Lower lobe of right lung (tissue), 2 donors: ENCODE data around the gene OR13C2. TPM values are rescaled to one million over a fixed set of nuclear protein-coding genes. Genes with fewer than 3 reads are reported as not detected.

ENCODE experiments used
- ATAC-seq, 2 donors: fragments of 200-7000 bp; cut with Tn5 transposase; one replicate each; pipeline ENCODE4 v1.9.1; 2020 to 2022; ENCODE audit warnings: mild to moderate bottlenecking in 2 of 2, moderate library complexity in 2 of 2
- DNase-seq: peaks from one replicate; pipeline ENCODE4 v3.0.0-alpha.2; 2020
- H3K27ac ChIP-seq: fragments of 200-600 bp; one replicate; pipeline ENCODE4 v1.8.0; 2022
- H3K27me3 ChIP-seq: fragments of 200-600 bp; one replicate; pipeline ENCODE4 v1.8.0; 2022; ENCODE audit warnings: low read depth
- H3K36me3 ChIP-seq: fragments of 200-600 bp; one replicate; pipeline ENCODE4 v1.8.0; 2022; ENCODE audit warnings: mild to moderate bottlenecking
- H3K4me1 ChIP-seq: fragments of 200-600 bp; one replicate; pipeline ENCODE4 v1.8.0; 2022
- H3K4me3 ChIP-seq: fragments of 200-600 bp; one replicate; pipeline ENCODE4 v1.8.0; 2022; ENCODE audit warnings: mild to moderate bottlenecking
- H3K9me3 ChIP-seq: fragments of 200-600 bp; one replicate; pipeline ENCODE4 v1.8.0; 2022
- CTCF ChIP-seq: fragments of 200-600 bp; IDR thresholded peaks from one replicate; pipeline ENCODE4 v1.8.0; 2022; ENCODE audit warnings: antibody characterized with exemption, mild to moderate bottlenecking
- intact Hi-C: fragments of 100-400 bp; cut with DNase I; formaldehyde crosslinking; loops from one replicate; pipeline ENCODE4 v1.11.0; 2022
- total RNA-seq: library from RNA; stranded (reverse); fragmentation: NEBNext Ultra II Directional; extraction: Animal tissue kit (Norgen Biotek cat#: 25700); gene quantifications from one replicate; pipeline ENCODE4 v1.2.1, GENCODE V29; 2021
- donor health status: DM: no; HTN: yes; CAD: no; lungs with severe emphysema.

OR13C2 gene
- total RNA-seq, 1 donor from 2014 or later, result not detected

GRCh38 chr9:104568868-104569267, 36.6 kb downstream of the OR13C2 start, which contains the start of gene OR13C8:
Gene OR13C8, plus strand, starts transcription at chr9:104569168. Its CDS starts 0 bp downstream, at chr9:104569168.
- no peak within 1 kb of the TSS for H3K4me3 ChIP-seq
- H3K4me1 ChIP-seq, result no peaks in the 10 kb centered on the region
- no peaks in the 10 kb centered on the region for H3K27me3 ChIP-seq
- H3K9me3 ChIP-seq, result no peaks in the 10 kb centered on the region
- DNase-seq (no peak), ATAC-seq (no peak)
- H3K27ac ChIP-seq, result no peak within 1 kb of the TSS
- H3K36me3 ChIP-seq, result no peaks in the 10 kb centered on the region
- intact Hi-C loops, result no loop called here
- no peak for TF ChIP-seq CTCF

- no peaks in the 10 kb centered on the region for H3K9me3 ChIP-seq
- H3K27me3 ChIP-seq, result no peaks in the 10 kb centered on the region
- no peak overlapping the region for H3K27ac ChIP-seq
- no peaks in the 10 kb centered on the region for H3K4me1 ChIP-seq
- H3K4me3 ChIP-seq, result no peak overlapping the region
- intact Hi-C loops, result no loop called here
- no peak for DNase-seq
- no peaks in the 10 kb centered on the region for H3K36me3 ChIP-seq
- TF ChIP-seq CTCF, result no peak
- ATAC-seq, result no peak
These were observed 41.1 kb downstream of the OR13C2 start for GRCh38 chr9:104564358-104564757.

DNA sequence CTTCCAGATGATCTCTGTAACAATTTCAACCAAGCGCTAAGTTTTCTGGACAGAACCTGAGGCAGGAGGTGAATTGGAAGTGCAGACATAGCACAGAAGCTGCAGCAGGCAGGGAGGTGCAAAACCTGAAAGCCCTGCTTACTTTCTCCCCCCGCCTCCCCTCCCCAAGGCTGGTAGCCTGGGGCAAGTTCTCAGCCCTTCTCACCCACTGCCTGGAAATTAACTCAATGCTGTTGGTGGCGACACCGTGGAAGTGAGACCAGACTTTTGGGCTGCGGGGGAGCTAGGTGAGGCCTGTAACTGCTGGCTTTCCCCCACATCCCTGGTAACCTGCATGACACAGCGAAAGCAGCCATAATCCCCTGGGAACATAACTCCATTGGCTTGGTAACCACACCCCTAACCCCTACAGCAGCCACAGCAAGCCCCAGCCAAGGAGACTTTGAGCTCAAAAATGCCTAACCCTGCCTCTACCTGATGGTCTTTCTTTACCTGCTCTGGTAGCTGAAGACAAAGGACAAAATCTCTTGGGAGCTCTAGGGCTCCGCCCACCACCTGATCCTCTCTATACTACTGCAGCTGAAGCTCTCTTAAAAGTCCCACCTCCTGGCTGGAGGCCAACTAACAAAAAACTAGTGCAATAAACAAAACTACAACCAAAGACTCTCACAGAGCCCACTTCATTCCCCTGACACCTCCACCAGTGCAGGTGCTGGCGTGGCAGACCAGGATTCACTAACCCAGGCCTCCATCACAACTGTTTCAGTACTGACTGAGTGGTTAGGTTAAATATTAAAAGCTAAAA, 48.4 kb downstream of the OR13C2 start:
- ATAC-seq (no peak), DNase-seq (no peak)
- no peaks in the 10 kb centered on the region for H3K4me1 ChIP-seq
- H3K27me3 ChIP-seq, result no peaks in the 10 kb centered on the region
- intact Hi-C loops, result no loop called here
- no peak overlapping the region for H3K4me3 ChIP-seq
- TF ChIP-seq CTCF, result no peak
- H3K36me3 ChIP-seq, result no peaks in the 10 kb centered on the region
- no peaks in the 10 kb centered on the region for H3K9me3 ChIP-seq
- H3K27ac ChIP-seq, result no peak overlapping the region

- intact Hi-C loops, result no loop called here
- Histone ChIP-seq H3K4me1 (no peaks in the 10 kb centered on the region), H3K9me3 (no peaks in the 10 kb centered on the region), H3K27me3 (no peaks in the 10 kb centered on the region), H3K27ac (no peak overlapping the region), H3K36me3 (no peaks in the 10 kb centered on the region), H3K4me3 (no peak overlapping the region)
- ATAC-seq, result no peak
- no peak for DNase-seq
- TF ChIP-seq CTCF, result no peak
These were observed 49.9 kb downstream of the OR13C2 start for GRCh38 chr9:104555521-104555920.

Other genes with a start within 250 kb of the OR13C2 start
- gene OR13F1, start 101.4 kb downstream of the OR13C2 start, total RNA-seq, result not detected
- gene OR13C4, start 78.4 kb downstream of the OR13C2 start, total RNA-seq, result not detected
- not detected for gene OR13C3, start 68.8 kb downstream of the OR13C2 start, total RNA-seq
- gene OR13C8, start 36.5 kb downstream of the OR13C2 start, total RNA-seq, result not detected
- gene OR13C5, start 6.2 kb downstream of the OR13C2 start, total RNA-seq, result not detected
- not detected for gene OR13C9, start 12.6 kb upstream of the OR13C2 start, total RNA-seq
- gene OR13D1, start 88.9 kb upstream of the OR13C2 start, total RNA-seq, result not detected
- gene NIPSNAP3A, start 142.1 kb upstream of the OR13C2 start, total RNA-seq, result 25.6 TPM
- gene NIPSNAP3B, start 158.5 kb upstream of the OR13C2 start, total RNA-seq, result 2.5 TPM